SU-DHL-6 (cell line): ENCODE measurements around the gene SPTAN1.

Source experiments
- CTCF ChIP-seq: fragments of 200-600 bp; sonication (generic); IDR thresholded peaks from one replicate; pipeline ENCODE4 v1.5.1; 2017; ENCODE audit warnings: antibody characterized with exemption, mild to moderate bottlenecking, low read length, moderate library complexity; ENCODE audit not compliant: insufficient read depth, poor library complexity, severe bottlenecking
- EZH2phosphoT487 ChIP-seq: fragments of 200-600 bp; sonication (generic), shearing (Covaris generic); conservative IDR thresholded peaks from 2 replicates; pipeline ENCODE4 v1.6.1; 2018; ENCODE audit warnings: mild to moderate bottlenecking, antibody characterized with exemption, low read length, moderate library complexity, mixed read lengths

- TF ChIP-seq CTCF (no peak), EZH2phosphoT487 (no peak)
Observed at GRCh38 chr9:128555180-128555721, 2.9 kb downstream of the SPTAN1 start.
